PFSK-1 (cell line): Measurements from ENCODE around the gene RAMACL.

Experiments used
- FOXP2 ChIP-seq: optimal IDR thresholded peaks from 2 replicates; pipeline ENCODE3; 2011; ENCODE audit warnings: borderline replicate concordance, control low read depth, inconsistent platforms; ENCODE audit not compliant: insufficient read depth; ENCODE audit errors: extremely low read length, extremely low read depth
- POLR2AphosphoS5 ChIP-seq: IDR thresholded peaks from 2 replicates; pipeline ENCODE4 v1.6.1; 2012; ENCODE audit warnings: low read depth, mild to moderate bottlenecking, control low read depth, low read length, moderate library complexity
- REST ChIP-seq, 2 experiments: IDR thresholded peaks; 2 replicates each; pipeline versions ENCODE4 v1.6.1 to v1.8.0; 2011 to 2012; ENCODE audit warnings: low read depth in 2 of 2, low read length in 2 of 2, control low read depth in 1 of 2, inconsistent platforms in 1 of 2, mild to moderate bottlenecking in 1 of 2, moderate library complexity in 1 of 2; ENCODE audit not compliant: insufficient read depth in 1 of 2
- SIN3A ChIP-seq: IDR thresholded peaks from 2 replicates; pipeline ENCODE4 v1.6.1; 2012; ENCODE audit warnings: mild to moderate bottlenecking, low read length, moderate library complexity, borderline replicate concordance; ENCODE audit not compliant: insufficient read depth
- TAF1 ChIP-seq: IDR thresholded peaks from 2 replicates; pipeline ENCODE4 v1.6.1; 2012; ENCODE audit warnings: low read length, control low read depth, borderline replicate concordance; ENCODE audit not compliant: insufficient read depth

The RAMACL gene

GRCh38 chr6:166575205-166575604 lies 11.3 kb downstream of the RAMACL start:
- TF ChIP-seq POLR2AphosphoS5: no peak
- no peak for TF ChIP-seq FOXP2
- no peak for TF ChIP-seq TAF1
- no peak for TF ChIP-seq REST (IDR thresholded peaks at IDR 0.05; ENCODE audit: insufficient read depth in 1 of 2, low read depth in 2 of 2, low read length in 2 of 2)
- TF ChIP-seq SIN3A: no peak

- TF ChIP-seq SIN3A: no peak
- TF ChIP-seq REST (IDR thresholded peaks at IDR 0.05; ENCODE audit: insufficient read depth in 1 of 2, low read depth in 2 of 2, low read length in 2 of 2): no peak
Observed at GRCh38 chr6:166573511-166574216, 12.8 kb downstream of the RAMACL start.

GRCh38 chr6:166572370-166573261 lies 13.9 kb downstream of the RAMACL start:
- no peak for TF ChIP-seq POLR2AphosphoS5
- TF ChIP-seq FOXP2: peak; percentile 32

GRCh38 chr6:166570929-166571713 lies 15.4 kb downstream of the RAMACL start:
- TF ChIP-seq SIN3A (no peak), REST (IDR thresholded peaks at IDR 0.05; ENCODE audit: insufficient read depth in 1 of 2, low read depth in 2 of 2, low read length in 2 of 2) (no peak)

- peak; percentile 25 for TF ChIP-seq FOXP2
- no peak for TF ChIP-seq REST (IDR thresholded peaks at IDR 0.05; ENCODE audit: insufficient read depth in 1 of 2, low read depth in 2 of 2, low read length in 2 of 2)
- TF ChIP-seq SIN3A: no peak
- TF ChIP-seq TAF1: no peak
- TF ChIP-seq POLR2AphosphoS5: no peak
Observed at GRCh38 chr6:166569206-166569605, 17.3 kb downstream of the RAMACL start.
